LNCaP clone FGC (cell line): ENCODE results near the gene GPR179.

Source experiments
- DNase-seq: peaks from one replicate; pipeline ENCODE4 v3.0.0-alpha.2; 2011; ENCODE audit warnings: low read depth
- H3K4me3 ChIP-seq: 2 replicates; pipeline ENCODE4 v1.5.1; 2011; ENCODE audit warnings: mild to moderate bottlenecking, low read depth, low read length, control low read depth
- TF ChIP-seq, protein P1 (sequence below): IDR thresholded peaks from 2 replicates; pipeline ENCODE4 v1.5.1; 2012; ENCODE audit warnings: mild to moderate bottlenecking; ENCODE audit not compliant: control insufficient read depth, insufficient read depth; ENCODE audit errors: extremely low read depth

Gene GPR179

DNA sequence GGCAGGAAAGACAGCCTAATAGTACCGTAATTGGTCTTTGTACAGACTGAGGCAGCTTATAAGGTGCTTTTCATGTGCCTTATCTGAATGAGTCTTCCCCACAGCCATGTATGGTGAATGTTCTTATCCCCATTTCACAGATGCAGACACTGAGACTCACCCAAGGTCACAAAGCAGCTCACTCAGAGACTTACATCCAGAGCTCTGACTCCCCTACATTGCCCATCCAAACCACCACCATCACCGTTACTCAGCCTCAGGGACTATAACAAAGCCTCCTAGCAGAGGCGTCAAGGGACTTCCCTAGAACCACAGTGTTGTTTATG is 627 bp upstream of the GPR179 start:
- no peak overlapping the region for H3K4me3 ChIP-seq
- TF ChIP-seq, protein P1, sequence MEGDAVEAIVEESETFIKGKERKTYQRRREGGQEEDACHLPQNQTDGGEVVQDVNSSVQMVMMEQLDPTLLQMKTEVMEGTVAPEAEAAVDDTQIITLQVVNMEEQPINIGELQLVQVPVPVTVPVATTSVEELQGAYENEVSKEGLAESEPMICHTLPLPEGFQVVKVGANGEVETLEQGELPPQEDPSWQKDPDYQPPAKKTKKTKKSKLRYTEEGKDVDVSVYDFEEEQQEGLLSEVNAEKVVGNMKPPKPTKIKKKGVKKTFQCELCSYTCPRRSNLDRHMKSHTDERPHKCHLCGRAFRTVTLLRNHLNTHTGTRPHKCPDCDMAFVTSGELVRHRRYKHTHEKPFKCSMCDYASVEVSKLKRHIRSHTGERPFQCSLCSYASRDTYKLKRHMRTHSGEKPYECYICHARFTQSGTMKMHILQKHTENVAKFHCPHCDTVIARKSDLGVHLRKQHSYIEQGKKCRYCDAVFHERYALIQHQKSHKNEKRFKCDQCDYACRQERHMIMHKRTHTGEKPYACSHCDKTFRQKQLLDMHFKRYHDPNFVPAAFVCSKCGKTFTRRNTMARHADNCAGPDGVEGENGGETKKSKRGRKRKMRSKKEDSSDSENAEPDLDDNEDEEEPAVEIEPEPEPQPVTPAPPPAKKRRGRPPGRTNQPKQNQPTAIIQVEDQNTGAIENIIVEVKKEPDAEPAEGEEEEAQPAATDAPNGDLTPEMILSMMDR = no peak
- DNase-seq = no peak

DNA sequence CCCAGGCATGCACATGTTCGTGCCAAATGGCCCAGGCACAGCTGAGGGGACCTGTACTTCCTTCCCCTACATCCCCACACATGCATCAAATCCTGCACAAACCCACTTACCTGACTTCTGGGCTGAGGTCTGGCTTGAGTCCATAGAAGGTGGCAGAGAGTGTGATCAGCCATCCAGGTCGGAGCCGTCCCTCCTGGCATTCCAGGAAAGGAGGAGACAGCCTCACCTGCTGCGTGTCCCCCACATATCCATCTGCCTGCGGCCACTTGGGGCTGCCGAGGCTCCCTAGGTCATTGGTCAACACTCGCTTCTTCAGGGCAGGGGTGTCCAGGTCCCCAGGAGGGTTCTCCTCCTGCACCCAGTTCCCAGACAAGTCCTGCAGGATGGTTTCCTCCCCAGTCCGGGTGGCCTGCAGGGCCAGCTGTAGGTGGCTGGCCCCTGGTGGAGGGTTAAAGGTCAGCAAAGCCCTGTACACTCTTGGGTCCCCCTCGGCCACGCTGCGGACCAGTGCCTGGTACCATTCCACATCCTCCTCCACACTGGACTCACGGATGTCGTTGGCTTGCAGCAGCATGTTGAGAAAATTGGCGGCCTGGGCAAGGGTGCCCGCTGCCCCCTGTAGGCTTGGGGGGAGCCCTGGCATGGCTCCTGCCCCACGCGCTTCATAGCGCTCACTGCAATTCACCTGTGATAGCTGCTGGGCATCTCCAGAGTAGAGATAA is 709 bp downstream of the GPR179 start:
- TF ChIP-seq, protein P1 = no peak
- DNase-seq = no peak
- H3K4me3 ChIP-seq = no peak overlapping the region

GRCh38 chr17:38341035-38341721 is 2.6 kb downstream of the GPR179 start:
- no peak for DNase-seq

DNA sequence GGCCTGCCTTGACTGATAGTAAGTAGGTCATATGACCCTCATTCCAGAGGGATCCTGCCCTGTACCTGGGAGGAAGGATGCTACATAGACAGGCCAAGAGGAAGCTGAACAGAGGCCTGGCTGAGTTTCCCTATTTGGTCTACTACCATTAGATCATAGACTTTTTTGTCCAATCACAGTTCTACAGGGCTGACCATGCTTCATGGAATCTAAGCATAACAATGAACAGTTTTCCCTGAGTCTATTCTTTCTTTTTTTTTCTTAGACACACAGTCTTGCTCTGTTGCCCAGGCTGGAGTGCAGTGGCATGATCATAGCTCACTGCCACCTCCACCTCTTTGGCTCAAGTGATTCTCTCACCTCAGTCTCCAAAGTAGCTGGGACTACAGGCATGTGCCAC is 3.9 kb downstream of the GPR179 start:
- H3K4me3 ChIP-seq = no peak overlapping the region
- DNase-seq = no peak
- TF ChIP-seq, protein P1 = no peak

More at GRCh38 chr17:38341035-38341721, 2.6 kb downstream of the GPR179 start:
- no peak overlapping the region for H3K4me3 ChIP-seq
- TF ChIP-seq, protein P1 = no peak

GRCh38 chr17:38338535-38338934 is 5.2 kb downstream of the GPR179 start:
- no peak for DNase-seq
- TF ChIP-seq, protein P1 = no peak
- no peak overlapping the region for H3K4me3 ChIP-seq

DNA sequence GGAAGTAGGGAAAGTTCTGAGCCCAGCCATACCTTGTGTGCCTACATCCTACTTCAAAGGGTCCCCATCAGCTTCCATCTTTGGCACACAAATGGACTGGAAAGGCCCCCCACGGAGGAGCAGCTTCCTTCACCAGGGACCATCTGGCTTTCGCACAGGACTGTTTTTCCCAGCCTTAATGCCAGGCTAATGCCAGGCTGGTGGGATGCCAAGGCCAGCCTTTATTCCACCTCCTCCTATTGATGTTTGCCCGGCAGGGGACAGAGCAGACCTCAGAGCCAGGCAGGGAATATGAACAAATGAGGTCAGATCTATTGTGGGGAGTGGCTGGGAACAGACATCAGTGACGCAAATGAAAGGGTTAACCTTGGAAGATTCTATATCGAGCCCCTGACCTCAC is 5.7 kb downstream of the GPR179 start:
- DNase-seq = no peak
- TF ChIP-seq, protein P1 = no peak
- H3K4me3 ChIP-seq = no peak overlapping the region
